DOHH2 (cell line): Measurements from ENCODE around the gene ZNF793.

Experiments used
- EZH2phosphoT487 ChIP-seq: fragments of 200-600 bp; sonication (generic); IDR thresholded peaks from 2 replicates; pipeline ENCODE4 v1.6.1; 2017; ENCODE audit warnings: borderline replicate concordance, mild to moderate bottlenecking, antibody characterized with exemption, low read length, moderate library complexity, mixed read lengths
- TF ChIP-seq, protein P1 (sequence below): fragments of 200-600 bp; sonication (generic); IDR thresholded peaks from one replicate; pipeline ENCODE4 v1.5.1; 2014; ENCODE audit warnings: antibody characterized with exemption, mild to moderate bottlenecking, low read depth, low read length; ENCODE audit not compliant: poor library complexity, severe bottlenecking

DNA sequence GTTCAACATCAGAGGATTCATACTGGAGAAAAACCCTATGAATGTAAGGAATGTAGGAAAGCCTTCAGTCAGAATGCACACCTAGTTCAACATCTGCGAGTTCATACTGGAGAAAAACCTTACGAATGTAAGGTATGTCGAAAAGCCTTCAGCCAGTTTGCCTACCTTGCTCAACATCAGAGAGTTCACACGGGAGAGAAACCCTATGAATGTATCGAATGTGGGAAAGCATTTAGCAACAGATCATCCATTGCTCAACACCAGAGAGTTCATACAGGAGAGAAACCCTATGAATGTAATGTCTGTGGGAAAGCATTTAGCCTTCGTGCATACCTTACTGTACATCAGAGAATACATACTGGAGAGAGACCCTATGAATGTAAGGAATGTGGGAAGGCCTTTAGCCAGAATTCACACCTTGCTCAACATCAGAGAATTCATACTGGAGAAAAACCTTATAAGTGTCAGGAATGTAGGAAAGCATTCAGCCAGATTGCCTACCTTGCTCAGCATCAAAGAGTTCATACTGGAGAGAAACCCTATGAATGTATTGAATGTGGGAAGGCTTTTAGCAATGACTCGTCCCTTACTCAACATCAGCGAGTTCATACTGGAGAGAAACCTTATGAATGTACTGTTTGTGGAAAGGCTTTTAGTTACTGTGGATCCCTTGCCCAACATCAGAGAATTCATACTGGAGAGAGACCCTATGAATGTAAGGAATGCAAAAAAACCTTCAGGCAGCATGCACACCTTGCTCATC, 22.2 kb upstream of the ZNF793 start:
- TF ChIP-seq, protein P1, sequence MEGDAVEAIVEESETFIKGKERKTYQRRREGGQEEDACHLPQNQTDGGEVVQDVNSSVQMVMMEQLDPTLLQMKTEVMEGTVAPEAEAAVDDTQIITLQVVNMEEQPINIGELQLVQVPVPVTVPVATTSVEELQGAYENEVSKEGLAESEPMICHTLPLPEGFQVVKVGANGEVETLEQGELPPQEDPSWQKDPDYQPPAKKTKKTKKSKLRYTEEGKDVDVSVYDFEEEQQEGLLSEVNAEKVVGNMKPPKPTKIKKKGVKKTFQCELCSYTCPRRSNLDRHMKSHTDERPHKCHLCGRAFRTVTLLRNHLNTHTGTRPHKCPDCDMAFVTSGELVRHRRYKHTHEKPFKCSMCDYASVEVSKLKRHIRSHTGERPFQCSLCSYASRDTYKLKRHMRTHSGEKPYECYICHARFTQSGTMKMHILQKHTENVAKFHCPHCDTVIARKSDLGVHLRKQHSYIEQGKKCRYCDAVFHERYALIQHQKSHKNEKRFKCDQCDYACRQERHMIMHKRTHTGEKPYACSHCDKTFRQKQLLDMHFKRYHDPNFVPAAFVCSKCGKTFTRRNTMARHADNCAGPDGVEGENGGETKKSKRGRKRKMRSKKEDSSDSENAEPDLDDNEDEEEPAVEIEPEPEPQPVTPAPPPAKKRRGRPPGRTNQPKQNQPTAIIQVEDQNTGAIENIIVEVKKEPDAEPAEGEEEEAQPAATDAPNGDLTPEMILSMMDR = no peak
- no peak for TF ChIP-seq EZH2phosphoT487
